Tibial artery (tissue), 4 donors: ENCODE results near the gene ANGPTL2.

Experiments
- DNase-seq, 2 donors: peaks; one replicate each; pipeline ENCODE4 v3.0.0-alpha.2; 2019
- H3K27ac ChIP-seq, 2 donors: fragments of 200-600 bp; sonication (generic) in 1 of 2; 1 replicate in 1 of 2; 2 replicates in 1 of 2; pipeline ENCODE4 v1.5.1; 2018 to 2019; ENCODE audit warnings: mild to moderate bottlenecking in 1 of 2
- H3K27me3 ChIP-seq, 2 donors: fragments of 200-600 bp; sonication (generic) in 1 of 2; one replicate each; pipeline versions ENCODE4 v1.5.1 to v1.6.0; 2016 to 2019
- H3K36me3 ChIP-seq, 3 donors: fragments of 200-600 bp; sonication (generic) in 2 of 3; one replicate each; pipeline ENCODE4 v1.5.1; 2016 to 2019; ENCODE audit warnings: mild to moderate bottlenecking in 2 of 3
- H3K4me1 ChIP-seq, 4 donors: fragments of 200-600 bp; sonication (generic) in 2 of 4; 1 replicate in 3 of 4; 2 replicates in 1 of 4; pipeline ENCODE4 v1.5.1; 2016 to 2019
- H3K4me3 ChIP-seq, 2 donors: fragments of 200-600 bp; sonication (generic) in 1 of 2; 1 replicate in 1 of 2; 2 replicates in 1 of 2; pipeline ENCODE4 v1.5.1; 2018 to 2019; ENCODE audit warnings: mild to moderate bottlenecking in 2 of 2
- H3K9me3 ChIP-seq, 3 donors: fragments of 200-600 bp; sonication (generic) in 1 of 3; one replicate each; pipeline ENCODE4 v1.5.1; 2016 to 2019
- CTCF ChIP-seq, 2 experiments: fragments of 200-600 bp in 1 of 2; fragments of 450-650 bp in 1 of 2; IDR thresholded peaks; one replicate each; pipeline ENCODE4 v1.5.1; 2017 to 2019; ENCODE audit warnings: antibody characterized with exemption in 2 of 2, mild to moderate bottlenecking in 1 of 2, moderate library complexity in 1 of 2
- intact Hi-C: fragments of 100-400 bp; cut with DNase I; formaldehyde crosslinking; loops from one replicate; pipeline ENCODE4 v1.15.0; 2023; ENCODE audit warnings: low total_unique reads

ANGPTL2 gene

GRCh38 chr9:127158786-127159324 is 36.4 kb upstream of the ANGPTL2 start:
- intact Hi-C loops = no loop called here
- no peak for TF ChIP-seq CTCF (IDR thresholded peaks at IDR 0.05)
- Histone ChIP-seq H3K9me3 (no peaks in the 10 kb centered on the region), H3K27me3 (no peaks in the 10 kb centered on the region), H3K4me3 (no peak overlapping the region), H3K27ac (no peak overlapping the region), H3K4me1 (peaks cover 0 to 26% (median 14%) of the 10 kb centered on the region in 4 donors), H3K36me3 (no peaks in the 10 kb centered on the region)
- DNase-seq = peak in 1 of 2 donors; percentile 41

GRCh38 chr9:127155314-127155960 is 33.0 kb upstream of the ANGPTL2 start:
- H3K4me1 ChIP-seq = peaks cover 0 to 17% (median 14%) of the 10 kb centered on the region in 4 donors
- H3K27me3 ChIP-seq = no peaks in the 10 kb centered on the region
- no peaks in the 10 kb centered on the region for H3K36me3 ChIP-seq
- no peaks in the 10 kb centered on the region for H3K9me3 ChIP-seq
- DNase-seq = no peak
- peak overlapping the region; percentile 36 to 55 for H3K27ac ChIP-seq
- H3K4me3 ChIP-seq = peak overlapping the region in 1 of 2 donors; percentile 19
- intact Hi-C loops = no loop called here
- TF ChIP-seq CTCF (IDR thresholded peaks at IDR 0.05) = no peak

GRCh38 chr9:127154390-127155191 is 32.2 kb upstream of the ANGPTL2 start:
- no peaks in the 10 kb centered on the region for H3K36me3 ChIP-seq
- H3K27ac ChIP-seq = peak overlapping the region; percentile 36 to 55
- H3K9me3 ChIP-seq = no peaks in the 10 kb centered on the region
- peak; percentile 75 to 88 for DNase-seq
- TF ChIP-seq CTCF (IDR thresholded peaks at IDR 0.05) = peak in 1 of 2 experiments; percentile 9
- H3K4me3 ChIP-seq = peak overlapping the region; percentile 17 to 19
- H3K27me3 ChIP-seq = no peaks in the 10 kb centered on the region
- intact Hi-C loops = no loop called here
- H3K4me1 ChIP-seq = peaks cover 0 to 17% (median 14%) of the 10 kb centered on the region in 4 donors

GRCh38 chr9:127154003-127154389 is 31.6 kb upstream of the ANGPTL2 start:
- Histone ChIP-seq H3K27me3 (no peaks in the 10 kb centered on the region), H3K4me3 (peak overlapping the region; percentile 17 to 19), H3K27ac (peak overlapping the region; percentile 36 to 55), H3K4me1 (peaks cover 0 to 17% (median 14%) of the 10 kb centered on the region in 4 donors), H3K9me3 (no peaks in the 10 kb centered on the region), H3K36me3 (no peaks in the 10 kb centered on the region)
- no peak for TF ChIP-seq CTCF (IDR thresholded peaks at IDR 0.05)
- no peak for DNase-seq
- intact Hi-C loops = no loop called here

- no peaks in the 10 kb centered on the region for H3K27me3 ChIP-seq
- no peak for TF ChIP-seq CTCF (IDR thresholded peaks at IDR 0.05)
- no peaks in the 10 kb centered on the region for H3K36me3 ChIP-seq
- intact Hi-C loops = no loop called here
- H3K4me1 ChIP-seq = peaks cover 0 to 17% (median 14%) of the 10 kb centered on the region in 4 donors
- no peaks in the 10 kb centered on the region for H3K9me3 ChIP-seq
- H3K4me3 ChIP-seq = no peak overlapping the region
- no peak for DNase-seq
- H3K27ac ChIP-seq = no peak overlapping the region
Measured at GRCh38 chr9:127153501-127153900, 31.1 kb upstream of the ANGPTL2 start.
